ENCODE measurements around the gene SNX4. TPM values are rescaled to one million over a fixed set of nuclear protein-coding genes. Genes with fewer than 3 reads are reported as not detected.

Gene SNX4
- total RNA-seq, 4 donors from 2014 or later, result 20.6 to 27.8 (median 24.9) TPM

GRCh38 chr3:125433611-125434041 is 86.4 kb downstream of the SNX4 start:
- no peaks in the 10 kb centered on the region for H3K36me3 ChIP-seq
- DNase-seq (ENCODE audit: low spot score in 2 of 2), result no peak
- TF ChIP-seq POLR2A (IDR thresholded peaks at IDR 0.05) (no peak), POLR2AphosphoS5 (IDR thresholded peaks at IDR 0.05) (no peak), CTCF (IDR thresholded peaks at IDR 0.05) (no peak), EP300 (IDR thresholded peaks at IDR 0.05) (no peak)
- no peak overlapping the region for H3K4me3 ChIP-seq
- no peaks in the 10 kb centered on the region for H3K9me3 ChIP-seq
- WGBS, result 33% methylated on average over 6 of the region's 6 CpGs
- no peaks in the 10 kb centered on the region for H3K27me3 ChIP-seq
- H3K4me1 ChIP-seq, result peaks cover 4% of the 10 kb centered on the region
- H3K27ac ChIP-seq, result no peak overlapping the region

GRCh38 chr3:125433091-125433534 is 86.9 kb downstream of the SNX4 start:
- 83% methylated on average over 6 of the region's 6 CpGs for WGBS

GRCh38 chr3:125431912-125432790 is 87.9 kb downstream of the SNX4 start:
- Histone ChIP-seq H3K36me3 (no peaks in the 10 kb centered on the region), H3K4me1 (peaks cover 4% of the 10 kb centered on the region), H3K4me3 (no peak overlapping the region), H3K9me3 (no peaks in the 10 kb centered on the region), H3K27me3 (no peaks in the 10 kb centered on the region), H3K27ac (no peak overlapping the region)
- 92% methylated on average over 5 of the region's 5 CpGs for WGBS
- TF ChIP-seq POLR2AphosphoS5 (IDR thresholded peaks at IDR 0.05), result no peak
- TF ChIP-seq EP300 (IDR thresholded peaks at IDR 0.05), result no peak
- TF ChIP-seq CTCF (IDR thresholded peaks at IDR 0.05), result no peak
- no peak for TF ChIP-seq POLR2A (IDR thresholded peaks at IDR 0.05)
- no peak for DNase-seq (ENCODE audit: low spot score in 2 of 2)

More at GRCh38 chr3:125433091-125433534, 86.9 kb downstream of the SNX4 start:
- no peaks in the 10 kb centered on the region for H3K36me3 ChIP-seq
- no peaks in the 10 kb centered on the region for H3K9me3 ChIP-seq
- H3K4me1 ChIP-seq, result peaks cover 4% of the 10 kb centered on the region
- H3K27me3 ChIP-seq, result no peaks in the 10 kb centered on the region
- H3K27ac ChIP-seq, result no peak overlapping the region
- DNase-seq (ENCODE audit: low spot score in 2 of 2), result no peak
- no peak for TF ChIP-seq CTCF (IDR thresholded peaks at IDR 0.05)
- TF ChIP-seq POLR2AphosphoS5 (IDR thresholded peaks at IDR 0.05), result no peak
- no peak for TF ChIP-seq EP300 (IDR thresholded peaks at IDR 0.05)
- no peak for TF ChIP-seq POLR2A (IDR thresholded peaks at IDR 0.05)
- H3K4me3 ChIP-seq, result no peak overlapping the region

- TF ChIP-seq EP300 (IDR thresholded peaks at IDR 0.05) (no peak), POLR2AphosphoS5 (IDR thresholded peaks at IDR 0.05) (no peak), POLR2A (IDR thresholded peaks at IDR 0.05) (no peak), CTCF (IDR thresholded peaks at IDR 0.05) (no peak)
- Histone ChIP-seq H3K27me3 (no peaks in the 10 kb centered on the region), H3K4me1 (peaks cover 4% of the 10 kb centered on the region), H3K9me3 (no peaks in the 10 kb centered on the region), H3K36me3 (no peaks in the 10 kb centered on the region), H3K27ac (no peak overlapping the region), H3K4me3 (no peak overlapping the region)
- DNase-seq (ENCODE audit: low spot score in 2 of 2), result no peak
- WGBS, result 93% methylated on average over 2 of the region's 2 CpGs
Observed at GRCh38 chr3:125431391-125431790, 88.6 kb downstream of the SNX4 start.

GRCh38 chr3:125428216-125428830 is 91.7 kb downstream of the SNX4 start:
- DNase-seq (ENCODE audit: low spot score in 2 of 2), result no peak
- TF ChIP-seq EP300 (IDR thresholded peaks at IDR 0.05) (no peak), POLR2AphosphoS5 (IDR thresholded peaks at IDR 0.05) (no peak), POLR2A (IDR thresholded peaks at IDR 0.05) (no peak), CTCF (IDR thresholded peaks at IDR 0.05) (no peak)
- no peak overlapping the region for H3K27ac ChIP-seq
- H3K27me3 ChIP-seq, result no peaks in the 10 kb centered on the region
- WGBS, result 65% methylated on average over 7 of the region's 7 CpGs
- H3K4me1 ChIP-seq, result no peaks in the 10 kb centered on the region
- no peak overlapping the region for H3K4me3 ChIP-seq
- no peaks in the 10 kb centered on the region for H3K9me3 ChIP-seq
- no peaks in the 10 kb centered on the region for H3K36me3 ChIP-seq

All from suprapubic skin (tissue), 4 donors.